Left cardiac atrium (tissue), 4 donors: ENCODE measurements around the gene ZDHHC18. TPM values are rescaled to one million over a fixed set of nuclear protein-coding genes. Genes with fewer than 3 reads are reported as not detected.
"Not testable (repeated sequence)": the region's sequence is repeated elsewhere in the genome, so short reads cannot be mapped to it uniquely, and the experiment has no call there.

Experiments
- ATAC-seq, 2 donors: fragments of 200-7000 bp; cut with Tn5 transposase; one replicate each; pipeline ENCODE4 v1.9.1; 2020; ENCODE audit warnings: mild to moderate bottlenecking in 2 of 2, moderate library complexity in 2 of 2
- DNase-seq: peaks from one replicate; pipeline ENCODE4 v3.0.0-alpha.2; 2020
- intact Hi-C, 2 donors: fragments of 100-400 bp; cut with DNase I; formaldehyde crosslinking; loops; one replicate each; pipeline versions ENCODE4 v1.14.1 to v1.15.1; 2022 to 2023
- total RNA-seq, 2 donors: library from RNA; stranded (reverse); fragmentation: NEBNext Ultra II Directional; extraction: Animal tissue kit (Norgen Biotek cat#: 25700); gene quantifications; one replicate each; pipeline ENCODE4 v1.2.1, GENCODE V29; 2021
- donor health status: DM: no; HTN: yes; CAD: no.
- donor health status: DM: no; HTN: yes; CAD: no; lungs with severe emphysema.
- donor health status: DM: yes; HTN: yes; CAD: no.
- donor health status: Dilated cardiomyopathy.

The ZDHHC18 gene
- total RNA-seq, 2 donors from 2014 or later = 15.6 to 18.6 TPM

GRCh38 chr1:26827106-26827604, 667 bp downstream of the ZDHHC18 start:
- DNase-seq (no peak), ATAC-seq (peak in 1 of 2 donors; percentile 2)
- intact Hi-C loops = no loop called here

- ATAC-seq (peak in 1 of 2 donors; percentile 6), DNase-seq (no peak)
- intact Hi-C loops = no loop called here
Measured at GRCh38 chr1:26827663-26828062, 1.2 kb downstream of the ZDHHC18 start.

- no peak for DNase-seq
- peak; percentile 40 to 50 for ATAC-seq
- intact Hi-C loops = no loop called here
Measured at GRCh38 chr1:26828411-26828991, 2.0 kb downstream of the ZDHHC18 start.

- intact Hi-C loops = no loop called here
- DNase-seq (no peak), ATAC-seq (no peak)
Measured at GRCh38 chr1:26829184-26829911, 2.9 kb downstream of the ZDHHC18 start.

GRCh38 chr1:26831059-26831458, 4.6 kb downstream of the ZDHHC18 start:
- no peak for ATAC-seq
- intact Hi-C loops = no loop called here
- DNase-seq = no peak

GRCh38 chr1:26831546-26832248, 5.2 kb downstream of the ZDHHC18 start:
- DNase-seq (no peak), ATAC-seq (no peak)
- intact Hi-C loops = no loop called here

- DNase-seq = no peak
- intact Hi-C loops = no loop called here
- no peak for ATAC-seq
Measured at GRCh38 chr1:26832249-26832960, 5.9 kb downstream of the ZDHHC18 start.

- DNase-seq = peak; percentile 44
- intact Hi-C loops = no loop called here
- peak; percentile 27 to 73 for ATAC-seq
Measured at GRCh38 chr1:26833432-26834405, 7.2 kb downstream of the ZDHHC18 start.

GRCh38 chr1:26837665-26838064, 11.2 kb downstream of the ZDHHC18 start:
- ATAC-seq = not testable (repeated sequence)

GRCh38 chr1:26838474-26839338, 12.2 kb downstream of the ZDHHC18 start:
- intact Hi-C loops = no loop called here
- DNase-seq (peak; percentile 14), ATAC-seq (no peak)

More at GRCh38 chr1:26837665-26838064, 11.2 kb downstream of the ZDHHC18 start:
- intact Hi-C loops = not testable (repeated sequence)
- DNase-seq = peak; percentile 4

- no peak for ATAC-seq
- intact Hi-C loops = no loop called here
- peak; percentile 11 for DNase-seq
Measured at GRCh38 chr1:26839339-26839722, 12.8 kb downstream of the ZDHHC18 start.

GRCh38 chr1:26839779-26840178, 13.3 kb downstream of the ZDHHC18 start:
- ATAC-seq = no peak
- no peak for DNase-seq
- intact Hi-C loops = no loop called here

GRCh38 chr1:26844424-26845196, 18.1 kb downstream of the ZDHHC18 start:
- DNase-seq (no peak), ATAC-seq (no peak)
- intact Hi-C loops = no loop called here

- intact Hi-C loops, ATAC-seq, DNase-seq: not testable (repeated sequence)
Measured at GRCh38 chr1:26847826-26848225, 21.3 kb downstream of the ZDHHC18 start.

GRCh38 chr1:26848499-26848898, 22.0 kb downstream of the ZDHHC18 start:
- ATAC-seq = no peak
- no peak for DNase-seq
- intact Hi-C loops = no loop called here

GRCh38 chr1:26848941-26849774, 22.7 kb downstream of the ZDHHC18 start:
- intact Hi-C loops = no loop called here
- ATAC-seq = peak in 1 of 2 donors; percentile 62

More at GRCh38 chr1:26848941-26849774, 22.7 kb downstream of the ZDHHC18 start:
- DNase-seq = no peak
